ENCODE results near the gene LDHD. TPM values are rescaled to one million over a fixed set of nuclear protein-coding genes. Genes with fewer than 3 reads are reported as not detected.
"Not testable (repeated sequence)": the region's sequence is repeated elsewhere in the genome, so short reads cannot be mapped to it uniquely, and the experiment has no call there.

LDHD gene
- total RNA-seq, 1 donor from 2014 or later = 6.3 TPM

DNA sequence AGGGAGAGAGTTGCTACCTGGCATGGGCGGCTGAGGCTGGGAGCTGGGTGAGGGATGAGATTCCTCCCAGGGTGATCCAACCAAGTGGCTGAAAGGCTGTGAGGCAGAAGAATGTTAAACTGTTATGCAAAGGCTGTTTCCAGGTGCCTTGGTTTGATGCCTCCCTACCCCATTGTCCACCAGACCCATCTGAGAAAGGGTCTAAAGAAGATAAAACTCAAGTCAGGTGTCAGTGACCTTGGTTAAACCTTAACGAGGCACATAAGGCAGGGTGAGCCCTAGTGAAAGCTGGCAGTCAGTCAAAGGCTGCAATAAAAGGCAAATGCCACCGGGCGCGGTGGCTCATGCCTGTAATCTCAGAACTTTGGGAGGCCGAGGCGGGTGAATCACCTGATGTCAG, 23.8 kb downstream of the LDHD start:
- peaks cover 26 to 58% (median 37%) of the 10 kb centered on the region in 3 donors for H3K4me1 ChIP-seq (ENCODE audit: control insufficient read depth in 3 of 3, insufficient read depth in 3 of 3, low read length in 3 of 3)
- H3K9ac ChIP-seq (ENCODE audit: low read depth in 1 of 3, low read length in 3 of 3) = peak overlapping the region in 1 of 3 donors; percentile 40
- peak overlapping the region; percentile 43 for H3K27ac ChIP-seq (ENCODE audit: low read depth, low read length)
- H3K27me3 ChIP-seq (ENCODE audit: control insufficient read depth in 3 of 3, insufficient read depth in 3 of 3, low read length in 3 of 3) = no peaks in the 10 kb centered on the region
- peaks cover 5 to 13% (median 13%) of the 10 kb centered on the region in 3 donors for H3K36me3 ChIP-seq (ENCODE audit: control insufficient read depth in 3 of 3, insufficient read depth in 3 of 3, low read length in 3 of 3)
- H3K9me3 ChIP-seq (ENCODE audit: control insufficient read depth in 3 of 3, low read length in 3 of 3) = no peaks in the 10 kb centered on the region
- no peak overlapping the region for H3K4me3 ChIP-seq (ENCODE audit: low read length in 3 of 3)

DNA sequence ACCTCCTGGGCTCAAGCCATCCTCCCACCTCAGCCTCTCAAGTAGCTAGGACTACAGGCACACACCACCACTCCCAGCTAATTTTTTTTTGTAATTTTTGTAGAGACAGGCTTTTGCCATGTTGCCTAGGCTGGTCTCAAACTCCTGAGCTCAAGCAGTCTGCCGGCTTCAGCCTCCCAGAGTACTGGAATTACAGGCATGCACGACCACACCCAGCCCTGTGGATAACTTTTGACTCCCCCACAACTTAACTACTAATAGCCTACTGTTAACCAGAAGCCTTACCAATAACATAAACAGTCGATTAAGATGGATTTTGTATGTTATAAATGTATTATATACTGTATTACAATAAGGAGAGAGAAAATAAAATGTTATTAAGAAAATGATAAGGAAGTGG, 25.0 kb downstream of the LDHD start:
- not testable (repeated sequence) for H3K4me3 ChIP-seq (ENCODE audit: low read length in 3 of 3); H3K27me3 ChIP-seq (ENCODE audit: control insufficient read depth in 3 of 3, insufficient read depth in 3 of 3, low read length in 3 of 3); H3K9ac ChIP-seq (ENCODE audit: low read depth in 1 of 3, low read length in 3 of 3); H3K27ac ChIP-seq (ENCODE audit: low read depth, low read length); H3K9me3 ChIP-seq (ENCODE audit: control insufficient read depth in 3 of 3, low read length in 3 of 3)
- peaks cover 31 to 58% (median 38%) of the 10 kb centered on the region in 3 donors for H3K4me1 ChIP-seq (ENCODE audit: control insufficient read depth in 3 of 3, insufficient read depth in 3 of 3, low read length in 3 of 3)
- H3K36me3 ChIP-seq (ENCODE audit: control insufficient read depth in 3 of 3, insufficient read depth in 3 of 3, low read length in 3 of 3) = peaks cover 5 to 13% (median 13%) of the 10 kb centered on the region in 3 donors

DNA sequence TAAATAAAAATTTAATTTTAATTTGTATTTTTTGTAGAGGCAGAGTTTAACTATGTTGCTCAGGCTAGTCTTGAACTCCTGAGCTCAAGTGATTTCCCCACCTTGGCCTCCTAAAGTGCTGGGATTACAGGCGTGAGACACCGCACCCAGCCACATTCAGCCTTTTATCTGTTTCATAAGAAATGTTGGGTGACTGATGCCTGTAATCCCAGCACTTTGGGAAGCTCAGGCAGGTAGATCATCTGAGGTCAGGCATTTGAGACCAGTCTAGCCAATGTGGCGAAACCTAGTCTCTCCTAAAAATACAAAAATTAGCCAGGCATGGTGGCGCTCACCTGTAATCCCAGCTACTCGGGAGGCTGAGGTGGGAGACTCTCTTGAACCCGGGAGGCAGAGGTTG, 25.7 kb downstream of the LDHD start:
- Histone ChIP-seq H3K36me3 (ENCODE audit: control insufficient read depth in 3 of 3, insufficient read depth in 3 of 3, low read length in 3 of 3) (peaks cover 5 to 13% (median 10%) of the 10 kb centered on the region in 3 donors), H3K4me1 (ENCODE audit: control insufficient read depth in 3 of 3, insufficient read depth in 3 of 3, low read length in 3 of 3) (peaks cover 38 to 62% (median 42%) of the 10 kb centered on the region in 3 donors)
- not testable (repeated sequence) for H3K27ac ChIP-seq (ENCODE audit: low read depth, low read length); H3K9ac ChIP-seq (ENCODE audit: low read depth in 1 of 3, low read length in 3 of 3); H3K27me3 ChIP-seq (ENCODE audit: control insufficient read depth in 3 of 3, insufficient read depth in 3 of 3, low read length in 3 of 3); H3K9me3 ChIP-seq (ENCODE audit: control insufficient read depth in 3 of 3, low read length in 3 of 3); H3K4me3 ChIP-seq (ENCODE audit: low read length in 3 of 3)

DNA sequence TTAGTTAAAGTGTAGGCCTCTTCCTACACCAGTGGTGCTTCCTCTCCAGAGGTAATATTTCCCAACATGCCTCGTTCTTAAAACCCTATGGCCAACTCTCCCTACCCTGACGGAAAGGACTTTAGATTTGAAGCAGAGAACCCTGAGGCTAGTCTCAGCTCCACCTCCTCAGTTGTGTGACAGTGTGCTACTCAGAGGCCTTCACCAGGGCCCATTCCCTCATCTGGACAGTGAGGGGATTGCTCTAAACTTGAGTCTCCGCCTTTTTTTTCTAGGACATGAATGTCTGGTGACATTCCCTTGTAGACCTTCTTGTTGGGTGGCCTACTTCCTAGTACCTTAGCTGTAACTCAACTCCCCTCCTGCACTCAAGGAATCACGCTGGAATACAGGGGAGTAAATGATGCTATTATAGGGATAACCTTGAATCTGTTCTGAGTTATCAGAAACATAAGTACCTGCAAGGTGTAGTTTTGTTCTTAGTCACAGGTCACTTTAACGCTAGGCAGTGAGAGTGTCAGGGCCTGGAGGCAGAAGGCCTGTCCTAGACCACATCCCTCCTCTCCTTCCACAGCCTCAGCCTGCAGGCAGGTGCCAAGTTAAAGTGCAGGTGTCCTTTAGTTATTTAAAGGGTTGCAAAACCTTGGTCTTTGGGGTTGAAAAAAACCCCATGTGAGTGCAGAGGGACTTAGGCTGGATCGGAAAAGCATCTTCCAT, 26.9 kb downstream of the LDHD start:
- Histone ChIP-seq H3K4me1 (ENCODE audit: control insufficient read depth in 3 of 3, insufficient read depth in 3 of 3, low read length in 3 of 3) (peaks cover 40 to 70% (median 42%) of the 10 kb centered on the region in 3 donors), H3K36me3 (ENCODE audit: control insufficient read depth in 3 of 3, insufficient read depth in 3 of 3, low read length in 3 of 3) (peaks cover 5 to 10% (median 5%) of the 10 kb centered on the region in 3 donors), H3K4me3 (ENCODE audit: low read length in 3 of 3) (no peak overlapping the region), H3K27ac (ENCODE audit: low read depth, low read length) (peak overlapping the region; percentile 88), H3K9ac (ENCODE audit: low read depth in 1 of 3, low read length in 3 of 3) (no peak overlapping the region), H3K9me3 (ENCODE audit: control insufficient read depth in 3 of 3, low read length in 3 of 3) (no peaks in the 10 kb centered on the region), H3K27me3 (ENCODE audit: control insufficient read depth in 3 of 3, insufficient read depth in 3 of 3, low read length in 3 of 3) (no peaks in the 10 kb centered on the region)

DNA sequence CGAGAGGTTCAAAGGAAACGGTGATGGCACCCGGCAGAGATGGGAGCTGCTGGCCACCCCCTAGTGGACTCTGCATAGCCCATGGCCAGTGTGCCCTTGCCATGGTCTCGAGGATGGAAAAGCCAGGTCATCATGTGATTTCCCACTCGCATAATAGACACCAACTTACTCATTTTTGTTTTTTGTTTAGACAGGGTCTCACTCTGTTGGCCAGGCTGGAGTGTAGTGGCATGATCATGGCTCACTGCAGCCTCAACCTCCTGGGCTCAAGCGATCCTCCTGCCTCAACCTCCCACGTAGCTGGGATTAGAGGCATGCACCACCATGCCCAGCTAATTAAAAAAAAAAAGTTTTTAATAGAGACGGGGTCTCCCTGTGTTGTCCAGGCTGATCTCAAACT, 27.6 kb downstream of the LDHD start:
- Histone ChIP-seq H3K27ac (ENCODE audit: low read depth, low read length) (peak overlapping the region; percentile 88), H3K9me3 (ENCODE audit: control insufficient read depth in 3 of 3, low read length in 3 of 3) (no peaks in the 10 kb centered on the region), H3K36me3 (ENCODE audit: control insufficient read depth in 3 of 3, insufficient read depth in 3 of 3, low read length in 3 of 3) (peaks cover 0 to 9% (median 5%) of the 10 kb centered on the region in 3 donors), H3K9ac (ENCODE audit: low read depth in 1 of 3, low read length in 3 of 3) (no peak overlapping the region), H3K4me1 (ENCODE audit: control insufficient read depth in 3 of 3, insufficient read depth in 3 of 3, low read length in 3 of 3) (peaks cover 42 to 75% (median 47%) of the 10 kb centered on the region in 3 donors), H3K4me3 (ENCODE audit: low read length in 3 of 3) (no peak overlapping the region), H3K27me3 (ENCODE audit: control insufficient read depth in 3 of 3, insufficient read depth in 3 of 3, low read length in 3 of 3) (no peaks in the 10 kb centered on the region)

DNA sequence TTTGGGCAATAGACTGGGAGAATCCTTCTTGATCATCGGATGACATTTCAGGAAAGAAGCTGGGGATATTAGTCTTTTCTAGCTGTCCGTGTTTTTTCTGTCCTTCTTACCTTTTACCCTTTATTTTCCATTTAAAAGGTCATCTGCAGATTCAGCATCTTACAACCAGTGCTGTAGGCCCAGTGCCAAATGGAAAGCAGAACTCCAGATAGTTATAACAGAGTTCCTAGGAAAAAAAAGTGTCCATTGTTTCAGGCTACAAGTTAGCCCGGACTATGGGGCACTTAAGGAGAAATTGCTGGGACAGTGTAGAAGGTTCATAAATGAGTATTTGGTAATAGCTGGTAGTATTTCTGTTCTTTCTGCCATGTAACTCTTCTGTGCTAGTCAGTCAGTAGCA, 28.4 kb downstream of the LDHD start:
- Histone ChIP-seq H3K9ac (ENCODE audit: low read depth in 1 of 3, low read length in 3 of 3) (no peak overlapping the region), H3K4me1 (ENCODE audit: control insufficient read depth in 3 of 3, insufficient read depth in 3 of 3, low read length in 3 of 3) (peaks cover 46 to 75% (median 54%) of the 10 kb centered on the region in 3 donors), H3K36me3 (ENCODE audit: control insufficient read depth in 3 of 3, insufficient read depth in 3 of 3, low read length in 3 of 3) (peaks cover 0 to 3% (median 0%) of the 10 kb centered on the region in 3 donors), H3K27ac (ENCODE audit: low read depth, low read length) (peak overlapping the region; percentile 88), H3K4me3 (ENCODE audit: low read length in 3 of 3) (peak overlapping the region in 1 of 3 donors; percentile 21), H3K9me3 (ENCODE audit: control insufficient read depth in 3 of 3, low read length in 3 of 3) (no peaks in the 10 kb centered on the region), H3K27me3 (ENCODE audit: control insufficient read depth in 3 of 3, insufficient read depth in 3 of 3, low read length in 3 of 3) (no peaks in the 10 kb centered on the region)

DNA sequence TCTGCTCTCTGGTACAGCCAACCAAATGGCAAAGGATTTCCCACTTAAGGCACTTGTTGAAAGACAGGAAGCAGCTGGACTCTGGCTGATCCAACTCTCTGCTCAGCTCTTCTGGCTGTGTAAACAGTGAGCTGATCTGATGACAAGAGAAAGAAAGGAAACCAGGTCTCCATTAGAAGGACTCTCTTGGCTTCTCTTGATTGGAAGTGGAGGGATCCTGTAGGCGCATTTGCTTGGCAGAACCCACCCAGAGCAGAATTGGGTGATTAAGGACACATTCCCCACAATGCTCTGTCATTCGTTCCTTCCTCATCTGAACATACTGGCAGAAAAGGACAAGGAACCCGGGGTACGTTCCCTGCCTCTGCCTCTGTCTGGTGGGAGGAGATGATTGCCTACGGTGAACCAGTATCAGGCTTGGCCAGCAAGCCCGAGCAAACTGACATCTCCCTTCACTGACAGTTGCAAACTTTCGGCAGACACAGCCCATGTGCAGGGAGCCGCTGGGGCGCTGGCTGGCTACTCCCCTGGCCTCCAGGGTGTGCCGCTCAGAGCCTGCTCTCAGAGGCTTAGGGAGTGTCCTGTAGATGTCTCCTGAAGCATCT, 29.1 kb downstream of the LDHD start:
- Histone ChIP-seq H3K9me3 (ENCODE audit: control insufficient read depth in 3 of 3, low read length in 3 of 3) (no peaks in the 10 kb centered on the region), H3K4me1 (ENCODE audit: control insufficient read depth in 3 of 3, insufficient read depth in 3 of 3, low read length in 3 of 3) (peaks cover 45 to 74% (median 59%) of the 10 kb centered on the region in 3 donors), H3K4me3 (ENCODE audit: low read length in 3 of 3) (peak overlapping the region; percentile 60 to 74 (median 69)), H3K9ac (ENCODE audit: low read depth in 1 of 3, low read length in 3 of 3) (peak overlapping the region; percentile 60 to 83 (median 82)), H3K36me3 (ENCODE audit: control insufficient read depth in 3 of 3, insufficient read depth in 3 of 3, low read length in 3 of 3) (peaks cover 0 to 3% (median 0%) of the 10 kb centered on the region in 3 donors), H3K27ac (ENCODE audit: low read depth, low read length) (peak overlapping the region; percentile 88), H3K27me3 (ENCODE audit: control insufficient read depth in 3 of 3, insufficient read depth in 3 of 3, low read length in 3 of 3) (no peaks in the 10 kb centered on the region)

DNA sequence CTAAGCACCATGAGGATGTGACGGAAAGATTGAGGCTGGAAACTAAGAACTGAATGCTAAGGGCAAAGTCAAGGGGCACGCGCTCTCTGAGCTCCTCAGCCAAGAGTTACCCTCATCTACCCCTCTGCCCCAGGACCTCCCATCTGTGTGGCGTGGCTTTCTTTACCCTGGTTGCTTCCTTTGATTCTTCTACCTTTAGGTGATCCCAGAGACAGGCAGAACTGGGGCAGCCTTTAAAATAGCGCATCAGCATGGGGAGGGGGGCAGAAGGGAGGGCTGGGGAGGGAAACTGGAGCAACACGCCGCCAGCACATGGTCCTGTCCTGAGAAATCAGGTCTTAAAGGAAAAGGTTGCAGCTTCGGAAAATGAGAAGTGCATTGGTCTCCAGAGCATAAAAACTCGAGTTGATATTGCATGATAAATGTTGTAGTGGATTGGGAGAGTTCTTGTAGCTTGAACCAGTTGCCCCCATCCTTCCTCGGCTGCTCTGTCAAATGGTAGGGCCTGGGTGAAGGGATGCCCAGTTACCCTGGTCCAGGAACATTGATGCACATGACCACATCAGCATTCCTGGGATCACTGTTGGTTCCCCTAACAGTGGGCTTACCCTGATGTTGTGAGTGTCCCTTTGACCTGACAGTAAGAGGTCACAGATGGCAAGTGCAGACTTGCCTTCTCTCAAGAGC, 29.7 kb downstream of the LDHD start:
- no peaks in the 10 kb centered on the region for H3K9me3 ChIP-seq (ENCODE audit: control insufficient read depth in 3 of 3, low read length in 3 of 3)
- H3K27ac ChIP-seq (ENCODE audit: low read depth, low read length) = peak overlapping the region; percentile 88
- no peaks in the 10 kb centered on the region for H3K27me3 ChIP-seq (ENCODE audit: control insufficient read depth in 3 of 3, insufficient read depth in 3 of 3, low read length in 3 of 3)
- H3K9ac ChIP-seq (ENCODE audit: low read depth in 1 of 3, low read length in 3 of 3) = peak overlapping the region in 2 of 3 donors; percentile 13 to 60
- H3K4me1 ChIP-seq (ENCODE audit: control insufficient read depth in 3 of 3, insufficient read depth in 3 of 3, low read length in 3 of 3) = peaks cover 49 to 78% (median 59%) of the 10 kb centered on the region in 3 donors
- H3K36me3 ChIP-seq (ENCODE audit: control insufficient read depth in 3 of 3, insufficient read depth in 3 of 3, low read length in 3 of 3) = peaks cover 0 to 3% (median 0%) of the 10 kb centered on the region in 3 donors
- peak overlapping the region; percentile 35 to 74 (median 60) for H3K4me3 ChIP-seq (ENCODE audit: low read length in 3 of 3)

DNA sequence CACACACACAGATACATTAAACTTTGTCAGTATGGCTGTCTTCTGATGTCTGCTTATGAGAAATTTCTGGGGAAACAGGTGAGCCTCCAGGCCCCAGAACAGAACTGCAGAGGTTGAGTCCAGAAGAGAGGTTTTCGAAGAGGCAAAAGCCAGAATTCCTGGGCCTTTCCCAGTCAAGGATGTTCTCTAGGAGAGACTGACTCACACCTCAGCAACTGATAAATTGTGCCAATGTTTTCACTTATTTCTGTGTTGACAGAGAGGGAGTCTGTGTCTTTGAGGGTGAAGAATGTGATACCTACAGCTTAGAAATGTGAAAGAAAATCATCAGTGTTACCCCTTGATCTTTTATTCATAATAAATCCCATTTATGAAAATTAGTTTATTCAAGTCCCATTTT, 30.3 kb downstream of the LDHD start:
- Histone ChIP-seq H3K27me3 (ENCODE audit: control insufficient read depth in 3 of 3, insufficient read depth in 3 of 3, low read length in 3 of 3) (no peaks in the 10 kb centered on the region), H3K4me1 (ENCODE audit: control insufficient read depth in 3 of 3, insufficient read depth in 3 of 3, low read length in 3 of 3) (peaks cover 52 to 84% (median 60%) of the 10 kb centered on the region in 3 donors), H3K9me3 (ENCODE audit: control insufficient read depth in 3 of 3, low read length in 3 of 3) (no peaks in the 10 kb centered on the region), H3K9ac (ENCODE audit: low read depth in 1 of 3, low read length in 3 of 3) (peak overlapping the region in 1 of 3 donors; percentile 22), H3K36me3 (ENCODE audit: control insufficient read depth in 3 of 3, insufficient read depth in 3 of 3, low read length in 3 of 3) (peaks cover 0 to 3% (median 0%) of the 10 kb centered on the region in 3 donors), H3K4me3 (ENCODE audit: low read length in 3 of 3) (no peak overlapping the region), H3K27ac (ENCODE audit: low read depth, low read length) (peak overlapping the region; percentile 88)
